ENCODE measurements around the gene EML1.

The EML1 gene, protein sequence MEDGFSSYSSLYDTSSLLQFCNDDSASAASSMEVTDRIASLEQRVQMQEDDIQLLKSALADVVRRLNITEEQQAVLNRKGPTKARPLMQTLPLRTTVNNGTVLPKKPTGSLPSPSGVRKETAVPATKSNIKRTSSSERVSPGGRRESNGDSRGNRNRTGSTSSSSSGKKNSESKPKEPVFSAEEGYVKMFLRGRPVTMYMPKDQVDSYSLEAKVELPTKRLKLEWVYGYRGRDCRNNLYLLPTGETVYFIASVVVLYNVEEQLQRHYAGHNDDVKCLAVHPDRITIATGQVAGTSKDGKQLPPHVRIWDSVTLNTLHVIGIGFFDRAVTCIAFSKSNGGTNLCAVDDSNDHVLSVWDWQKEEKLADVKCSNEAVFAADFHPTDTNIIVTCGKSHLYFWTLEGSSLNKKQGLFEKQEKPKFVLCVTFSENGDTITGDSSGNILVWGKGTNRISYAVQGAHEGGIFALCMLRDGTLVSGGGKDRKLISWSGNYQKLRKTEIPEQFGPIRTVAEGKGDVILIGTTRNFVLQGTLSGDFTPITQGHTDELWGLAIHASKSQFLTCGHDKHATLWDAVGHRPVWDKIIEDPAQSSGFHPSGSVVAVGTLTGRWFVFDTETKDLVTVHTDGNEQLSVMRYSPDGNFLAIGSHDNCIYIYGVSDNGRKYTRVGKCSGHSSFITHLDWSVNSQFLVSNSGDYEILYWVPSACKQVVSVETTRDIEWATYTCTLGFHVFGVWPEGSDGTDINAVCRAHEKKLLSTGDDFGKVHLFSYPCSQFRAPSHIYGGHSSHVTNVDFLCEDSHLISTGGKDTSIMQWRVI

DNA sequence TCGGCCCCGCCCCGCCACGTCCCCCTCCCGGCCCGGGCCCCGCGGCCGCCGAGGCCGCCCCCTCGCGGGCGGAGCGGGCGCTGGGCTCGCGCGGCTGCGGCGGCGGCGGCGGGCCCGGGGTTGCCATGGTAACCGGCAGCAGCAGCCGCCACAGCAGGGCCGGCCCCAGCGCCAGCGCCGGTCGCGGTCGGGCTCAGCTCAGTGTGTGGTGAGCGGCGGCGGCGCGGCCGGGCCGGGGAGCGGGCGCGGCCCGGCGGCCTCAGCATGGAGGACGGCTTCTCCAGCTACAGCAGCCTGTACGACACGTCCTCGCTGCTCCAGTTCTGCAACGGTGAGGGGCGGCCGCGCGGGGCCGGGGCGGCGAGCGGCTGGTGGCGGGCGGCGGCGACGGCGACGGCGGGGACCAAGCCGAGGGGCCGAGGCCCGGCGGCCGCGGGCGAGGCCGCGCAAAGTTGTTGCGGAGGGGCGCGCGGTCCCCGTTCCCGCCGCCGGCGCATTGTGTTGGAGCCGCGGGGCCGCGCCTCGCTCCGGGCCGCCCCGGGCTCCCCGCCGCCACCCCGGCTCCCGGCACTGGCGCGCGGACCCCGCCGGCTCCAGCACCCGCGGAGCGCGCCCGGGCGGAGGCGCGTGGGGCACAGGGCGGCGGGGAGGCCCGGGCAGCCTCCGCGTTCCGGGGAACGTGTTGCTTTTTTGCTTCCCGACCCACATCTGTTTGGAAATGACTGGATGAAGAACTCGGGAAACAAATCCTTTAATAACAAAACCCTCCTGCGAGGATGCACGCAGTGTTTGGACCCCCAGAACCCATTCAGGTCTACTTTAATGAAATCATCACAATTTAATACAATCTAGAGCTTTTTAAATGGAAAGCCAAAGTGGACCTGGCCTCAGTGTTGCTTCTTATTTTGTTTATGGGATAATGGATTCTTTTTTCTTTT is at the start of gene EML1:
EML1 (plus strand) TSS at position 201 of the 938 bp plus-strand sequence; CDS start at position 265, 64 bp downstream.
- peak; percentile 92 for DNase-seq (ENCODE audit: low spot score)

DNA sequence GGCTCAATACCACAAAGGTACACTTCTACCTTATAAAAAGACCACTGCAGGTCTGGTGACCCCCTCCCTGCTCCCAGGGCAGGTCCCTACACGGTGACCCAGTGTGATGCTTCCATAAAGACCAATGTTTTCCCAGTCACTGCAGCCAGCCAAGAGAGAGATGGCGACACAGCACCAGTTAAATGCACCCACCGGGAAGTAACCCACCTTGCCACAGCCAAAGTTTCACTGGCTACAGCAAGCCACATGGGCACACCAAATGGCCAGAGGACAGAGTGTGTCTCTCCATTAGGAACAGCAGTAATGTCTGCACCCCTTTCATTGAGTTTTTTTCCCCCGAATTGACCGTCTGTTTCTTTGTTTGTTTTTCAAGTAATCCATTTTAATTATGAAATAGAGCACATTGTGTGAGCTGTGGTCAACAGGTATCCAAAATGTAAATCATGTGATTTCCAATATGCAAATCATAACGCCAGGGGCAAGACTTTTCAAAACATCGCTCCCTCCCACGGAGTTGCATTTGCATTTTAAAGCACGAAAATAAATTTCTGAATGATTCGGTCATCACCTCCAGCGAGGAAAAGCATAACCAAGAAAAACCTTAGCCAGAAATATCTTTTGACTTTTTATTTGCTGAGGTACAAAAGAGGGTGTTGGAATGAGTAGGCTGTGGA is 48.9 kb upstream of the EML1 start:
- no peak for DNase-seq (ENCODE audit: low spot score)

DNA sequence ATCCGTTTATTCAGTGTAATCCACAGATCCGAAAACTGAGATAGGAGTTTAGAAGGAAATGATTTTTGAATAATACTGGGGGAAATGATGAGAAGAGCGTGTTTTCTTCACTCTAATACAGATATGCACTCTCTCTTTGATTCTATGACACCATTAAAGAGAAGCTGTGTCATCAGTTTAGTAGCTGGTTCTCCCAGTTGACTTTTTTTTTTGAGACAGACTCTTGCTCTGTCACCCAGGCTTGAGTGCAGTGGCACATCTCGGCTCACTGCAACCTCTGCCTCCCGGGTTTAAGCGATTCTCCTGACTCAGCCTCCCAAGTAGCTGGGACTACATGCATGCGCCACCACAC is 48.4 kb upstream of the EML1 start:
- DNase-seq (ENCODE audit: low spot score): no peak

DNA sequence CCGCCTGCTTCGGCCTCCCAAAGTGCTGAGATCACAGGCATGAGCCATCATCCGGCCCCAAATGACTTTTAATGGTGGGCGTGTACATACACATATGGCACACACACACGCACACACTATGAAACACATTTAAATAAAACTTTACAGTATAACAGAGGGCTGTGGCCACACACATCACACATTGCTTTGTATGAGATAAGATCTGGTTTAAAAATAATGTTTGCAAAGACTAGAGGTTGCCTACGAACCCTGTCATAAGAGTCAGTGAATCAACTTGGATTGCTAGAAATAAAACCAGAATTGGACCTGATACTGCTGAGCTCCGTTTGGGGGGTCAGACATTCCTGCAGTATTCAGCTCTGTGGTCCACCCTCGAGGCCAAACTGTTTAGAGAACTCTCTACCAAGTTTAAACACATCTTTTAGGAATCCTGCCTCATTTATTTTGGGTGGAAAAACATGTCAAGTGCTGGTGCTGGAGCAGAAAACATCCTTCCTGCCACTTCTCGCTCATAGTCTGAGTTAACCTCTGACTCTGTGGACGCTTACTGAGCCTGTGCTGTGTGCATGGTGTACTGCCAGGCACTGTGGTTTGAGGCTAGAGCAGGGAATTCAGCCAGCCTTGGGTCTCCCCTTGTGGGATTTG is 47.8 kb upstream of the EML1 start:
- DNase-seq (ENCODE audit: low spot score): no peak

DNA sequence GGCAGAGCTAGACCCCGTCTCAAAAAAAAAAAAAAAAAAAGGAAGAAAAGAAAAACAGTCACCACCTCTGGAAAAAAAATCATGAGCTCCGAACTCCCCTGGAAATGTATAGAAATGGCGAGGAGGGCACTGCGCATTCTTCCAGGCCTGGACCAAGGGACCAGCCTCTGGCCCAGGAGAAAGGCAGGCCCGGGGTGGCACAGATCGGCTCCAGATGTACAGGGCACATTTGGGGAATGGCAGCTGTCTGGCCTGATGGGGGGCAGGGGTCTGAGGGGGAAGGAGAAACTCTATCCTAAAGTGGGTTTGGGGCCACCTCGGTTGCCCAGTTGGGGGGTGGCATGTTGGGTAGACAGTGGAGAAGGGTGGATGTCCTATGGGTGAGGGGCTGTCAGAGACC is 46.0 kb upstream of the EML1 start:
- DNase-seq (ENCODE audit: low spot score): no peak

DNA sequence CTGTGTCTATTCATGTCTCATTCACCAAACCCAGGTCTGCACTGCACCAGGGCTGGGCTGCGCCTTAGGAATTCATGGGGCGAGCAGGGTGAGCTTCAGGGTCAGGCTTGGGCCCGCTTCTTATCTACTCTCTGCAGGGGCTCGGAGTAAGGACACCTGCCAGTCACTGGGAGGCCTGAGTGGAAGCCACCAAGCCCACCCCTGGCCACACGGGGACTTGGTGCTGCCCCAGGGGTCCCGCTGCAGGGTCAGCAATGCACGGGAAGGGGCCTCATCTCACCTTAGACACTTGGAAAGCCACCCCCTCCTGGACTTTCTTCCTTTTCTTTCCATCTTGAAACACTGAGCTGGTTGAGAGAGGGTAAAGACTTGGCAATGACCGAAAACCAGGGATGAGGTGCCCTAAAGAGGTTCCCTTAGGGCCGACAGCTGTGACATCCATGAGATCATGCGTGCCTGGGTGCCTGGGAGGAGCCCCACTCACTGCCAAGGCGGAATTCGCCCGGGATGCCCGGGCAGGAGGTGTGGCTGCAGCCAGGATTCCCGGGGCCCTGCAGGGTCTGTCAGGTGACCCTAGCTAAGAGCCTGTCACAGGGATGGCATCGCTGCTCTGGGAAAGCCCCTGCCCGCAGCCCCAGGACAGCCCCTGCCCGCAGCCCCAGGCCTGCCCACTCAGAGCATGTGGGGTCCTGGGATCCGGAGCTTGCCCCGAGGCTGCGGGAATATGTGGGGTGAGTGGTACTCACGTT is 45.5 kb upstream of the EML1 start:
- no peak for DNase-seq (ENCODE audit: low spot score)

DNA sequence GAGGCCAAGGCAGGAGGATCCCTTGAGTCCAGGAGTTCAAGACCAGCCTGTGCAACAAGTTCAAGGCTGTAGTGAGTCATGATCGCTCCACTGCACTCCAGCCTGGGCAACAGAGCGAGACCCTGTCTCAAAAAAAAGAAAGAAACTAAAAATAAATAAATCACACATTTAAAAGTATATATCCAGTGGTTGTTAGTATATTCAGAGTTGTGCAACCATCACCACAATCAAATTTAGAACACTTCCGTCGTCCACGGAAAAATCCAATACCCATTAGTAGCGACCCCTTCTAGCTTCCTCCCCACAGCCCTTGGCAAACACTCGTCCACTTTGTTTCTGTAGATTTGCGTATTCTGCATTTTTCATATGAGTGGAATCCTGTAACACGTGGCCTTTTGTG is 44.7 kb upstream of the EML1 start:
- DNase-seq (ENCODE audit: low spot score): no peak

DNA sequence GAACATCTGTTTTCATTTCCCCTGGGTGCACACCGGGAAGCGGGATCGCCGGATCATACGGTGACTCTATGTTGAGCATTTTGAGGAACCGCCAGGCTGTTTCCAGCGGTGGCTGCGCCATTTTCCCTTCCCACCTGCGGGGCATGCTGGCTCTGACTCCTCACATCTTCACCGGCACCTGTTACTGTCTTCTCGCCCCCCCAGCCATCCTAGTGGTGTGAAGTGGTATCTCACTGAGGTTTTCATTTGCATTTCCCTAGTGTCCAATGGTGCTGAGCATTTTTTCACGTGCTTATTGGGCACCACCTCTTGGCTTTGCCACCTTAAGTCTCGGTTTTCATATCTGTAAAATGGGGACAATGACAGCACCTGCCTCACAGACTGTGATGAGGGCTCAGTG is 44.1 kb upstream of the EML1 start:
- DNase-seq (ENCODE audit: low spot score): no peak

DNA sequence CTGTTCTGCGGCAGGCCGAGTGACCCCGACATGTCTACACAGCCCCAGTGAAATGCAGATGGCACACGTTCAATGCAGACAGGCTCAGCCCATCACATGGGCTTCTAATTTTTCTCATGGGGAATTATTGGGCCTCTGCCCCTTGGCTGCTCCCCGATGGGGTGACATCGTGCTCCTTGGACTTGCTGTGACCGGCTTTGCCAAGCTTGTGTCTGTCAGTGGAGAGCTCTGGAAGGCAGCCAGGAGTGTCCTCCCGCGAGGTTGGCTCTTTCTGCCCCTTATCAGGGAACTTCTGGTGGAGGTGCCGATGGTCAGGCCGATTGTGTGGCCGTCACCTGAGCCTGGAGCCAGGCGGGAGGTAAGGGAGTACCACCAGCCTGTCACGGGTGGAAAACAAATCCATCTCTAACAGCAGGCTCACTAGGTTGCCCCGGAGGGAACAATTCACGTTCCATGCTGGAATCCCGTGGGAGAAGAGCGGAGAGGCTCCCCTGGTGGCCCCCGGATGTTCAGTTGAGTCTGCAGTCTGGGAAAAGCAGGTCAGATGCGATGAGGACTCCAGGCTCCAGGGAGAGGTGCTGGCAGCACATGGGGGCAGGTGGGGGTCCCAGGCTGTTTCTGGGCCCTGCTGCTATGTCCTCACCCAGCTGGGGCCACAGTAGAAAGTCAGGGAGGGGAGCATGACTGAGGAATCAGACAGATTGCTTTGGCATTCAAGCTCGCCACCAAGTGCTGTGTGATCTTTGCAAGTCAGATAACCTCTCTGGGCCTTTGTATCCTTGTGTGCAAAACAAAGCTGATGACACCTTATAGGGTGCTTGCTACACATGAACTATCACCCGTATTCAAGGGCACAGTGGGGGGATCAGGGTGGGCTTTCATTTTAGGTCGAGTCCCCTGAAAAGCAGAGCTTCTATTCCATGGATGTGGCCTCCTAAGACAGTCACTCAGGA is 43.2 kb upstream of the EML1 start:
- no peak for DNase-seq (ENCODE audit: low spot score)

DNA sequence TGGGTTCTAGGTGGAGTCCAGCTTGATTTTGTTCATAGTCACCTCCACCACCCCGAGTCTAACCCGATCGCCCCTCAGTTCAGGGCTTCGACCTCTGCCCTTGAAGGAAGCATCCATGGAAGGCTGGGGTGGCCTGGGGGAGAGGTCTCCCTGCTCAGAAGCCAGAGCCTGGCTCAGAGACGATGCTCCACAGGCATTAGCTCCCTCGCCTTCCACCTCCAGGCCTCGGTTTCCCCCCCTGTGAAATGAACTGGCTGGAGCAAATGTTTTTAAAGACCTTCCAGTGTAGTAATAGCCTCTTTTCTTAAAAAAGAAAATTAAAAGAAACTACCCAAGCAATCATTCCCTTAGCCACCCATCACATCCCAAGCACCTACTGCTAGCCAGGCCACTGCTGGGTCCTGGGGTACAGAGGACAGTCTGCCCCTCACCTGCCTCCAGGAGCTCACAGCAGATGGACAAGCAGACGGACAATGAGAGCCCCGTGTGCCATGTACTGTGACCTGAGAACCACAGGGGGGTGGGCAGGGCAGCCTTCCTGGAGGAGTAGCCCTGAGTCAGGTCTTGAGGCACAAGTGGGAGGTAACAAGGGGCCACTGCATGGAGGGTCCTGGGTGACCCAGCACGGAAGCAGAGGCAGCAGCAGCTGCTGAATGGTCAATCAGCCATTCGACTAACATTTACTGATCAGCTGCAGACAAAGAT is 42.3 kb upstream of the EML1 start:
- DNase-seq (ENCODE audit: low spot score): no peak

DNA sequence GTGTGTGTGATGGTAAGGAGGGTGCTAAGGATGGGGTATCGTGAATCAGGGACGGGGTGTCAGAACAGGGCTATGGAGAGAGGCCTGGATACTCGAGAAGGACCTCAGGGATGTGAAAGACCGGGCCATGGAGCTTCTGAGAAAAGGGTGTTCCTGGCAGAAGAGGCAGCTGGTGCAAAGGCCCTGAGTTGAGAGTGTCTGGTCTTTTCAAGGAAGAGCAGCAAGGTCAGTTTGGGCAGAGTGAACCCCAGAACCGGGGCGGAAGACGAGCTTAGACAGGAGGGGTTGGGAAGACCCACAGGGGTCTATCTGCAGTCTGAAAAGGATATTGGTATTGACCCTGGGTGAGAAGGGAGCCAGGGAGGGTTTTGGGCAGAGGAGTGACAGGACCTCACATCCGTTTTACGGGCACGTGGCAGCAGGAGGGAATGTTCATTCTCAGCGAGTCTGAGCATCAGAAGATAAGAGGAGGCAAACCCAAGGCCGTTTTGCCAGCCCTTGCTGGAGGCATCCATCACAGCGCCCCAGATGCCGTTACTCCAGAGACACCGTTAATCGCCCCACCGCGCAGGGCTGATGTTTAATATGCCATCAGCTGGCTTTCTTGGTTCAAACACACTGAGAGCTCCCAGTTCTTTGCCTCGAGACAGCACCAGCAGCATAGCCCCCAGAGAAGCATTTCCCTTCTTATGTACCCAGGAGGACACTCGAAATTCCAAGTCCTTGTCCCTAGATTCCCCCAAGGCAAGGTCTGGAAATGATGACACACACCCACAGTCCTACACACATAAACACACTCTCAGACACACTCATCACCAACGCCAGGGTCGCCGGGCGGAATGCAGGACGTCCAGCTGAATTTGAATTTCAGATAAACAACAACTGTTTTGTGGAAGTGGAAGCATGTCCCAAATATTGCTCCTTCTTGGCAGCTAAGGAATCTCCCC is 41.4 kb upstream of the EML1 start:
- no peak for DNase-seq (ENCODE audit: low spot score)

DNA sequence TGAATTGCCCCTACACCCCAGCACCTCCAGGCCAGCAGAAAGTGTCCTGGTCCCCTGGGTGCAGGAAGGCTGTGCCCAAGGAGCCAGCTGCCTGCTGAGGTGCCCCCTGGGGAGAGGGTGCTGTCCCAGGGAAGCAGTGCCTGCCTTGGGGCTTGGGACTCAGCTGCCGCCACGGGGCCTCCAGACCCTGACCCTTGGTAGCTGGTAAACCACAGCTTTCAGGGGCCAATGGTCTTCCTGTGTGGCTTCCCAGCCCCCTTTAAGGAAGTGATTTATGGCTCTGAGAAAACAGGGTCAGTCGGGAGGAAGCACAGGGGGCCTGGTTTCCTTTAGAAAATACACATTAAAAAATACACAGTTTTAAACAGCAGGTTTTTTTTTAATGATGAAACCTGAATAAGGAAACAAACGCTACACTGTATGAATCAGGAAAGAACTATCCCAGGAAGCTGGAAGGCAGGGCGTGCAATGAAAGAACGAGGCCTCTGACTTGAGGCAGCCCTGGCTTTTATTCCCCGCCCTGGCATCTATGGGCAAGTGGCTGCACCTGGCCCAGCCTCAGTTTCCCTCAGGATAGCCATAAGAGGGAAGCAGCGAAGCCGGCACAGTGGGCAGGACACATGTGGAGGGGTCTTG is 40.6 kb upstream of the EML1 start:
- DNase-seq (ENCODE audit: low spot score): no peak

DNA sequence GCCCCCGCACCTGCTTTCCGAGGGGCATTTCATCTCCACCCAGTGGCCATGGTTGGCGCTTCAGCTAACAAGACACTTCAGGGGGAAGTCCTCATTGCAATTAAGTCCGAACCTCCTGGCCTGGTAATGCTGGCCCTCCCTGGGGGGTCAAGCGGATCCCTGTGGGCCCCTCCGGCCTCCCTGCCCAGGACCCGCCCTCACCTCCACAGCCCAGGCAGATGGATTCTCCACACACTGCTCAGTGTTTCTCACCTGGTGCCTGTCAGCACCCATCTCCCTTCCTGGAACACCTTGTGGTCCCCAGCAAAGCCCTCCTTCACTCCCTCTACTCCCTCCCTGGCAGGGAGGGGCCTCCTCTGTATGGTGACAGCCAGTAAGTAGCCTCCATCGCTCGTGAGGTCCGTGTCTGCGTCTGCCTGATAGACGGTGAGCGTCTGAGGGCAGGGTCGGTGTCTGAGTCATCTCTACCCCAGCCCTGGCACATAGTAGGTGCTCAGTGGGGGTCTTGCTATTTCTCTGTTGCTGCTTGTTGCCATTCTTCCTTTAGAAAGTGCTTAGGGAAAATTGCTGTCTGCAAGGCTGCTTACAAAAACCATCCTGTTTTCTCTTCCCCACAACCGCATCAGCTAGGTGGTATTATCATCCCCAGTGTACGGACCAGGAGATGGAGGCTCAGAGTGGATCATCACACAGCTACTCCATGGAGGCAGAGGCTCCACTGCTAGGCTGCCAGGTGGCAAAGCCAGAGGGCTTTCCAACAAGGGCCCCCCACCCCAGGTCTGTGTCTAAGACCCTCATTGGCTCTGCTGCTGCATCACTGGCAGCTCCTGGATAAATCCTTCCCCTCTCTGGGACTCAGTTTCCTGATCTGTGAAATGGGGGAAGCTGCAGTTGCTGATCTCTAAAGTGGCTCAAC is 39.7 kb upstream of the EML1 start:
- DNase-seq (ENCODE audit: low spot score): no peak

DNA sequence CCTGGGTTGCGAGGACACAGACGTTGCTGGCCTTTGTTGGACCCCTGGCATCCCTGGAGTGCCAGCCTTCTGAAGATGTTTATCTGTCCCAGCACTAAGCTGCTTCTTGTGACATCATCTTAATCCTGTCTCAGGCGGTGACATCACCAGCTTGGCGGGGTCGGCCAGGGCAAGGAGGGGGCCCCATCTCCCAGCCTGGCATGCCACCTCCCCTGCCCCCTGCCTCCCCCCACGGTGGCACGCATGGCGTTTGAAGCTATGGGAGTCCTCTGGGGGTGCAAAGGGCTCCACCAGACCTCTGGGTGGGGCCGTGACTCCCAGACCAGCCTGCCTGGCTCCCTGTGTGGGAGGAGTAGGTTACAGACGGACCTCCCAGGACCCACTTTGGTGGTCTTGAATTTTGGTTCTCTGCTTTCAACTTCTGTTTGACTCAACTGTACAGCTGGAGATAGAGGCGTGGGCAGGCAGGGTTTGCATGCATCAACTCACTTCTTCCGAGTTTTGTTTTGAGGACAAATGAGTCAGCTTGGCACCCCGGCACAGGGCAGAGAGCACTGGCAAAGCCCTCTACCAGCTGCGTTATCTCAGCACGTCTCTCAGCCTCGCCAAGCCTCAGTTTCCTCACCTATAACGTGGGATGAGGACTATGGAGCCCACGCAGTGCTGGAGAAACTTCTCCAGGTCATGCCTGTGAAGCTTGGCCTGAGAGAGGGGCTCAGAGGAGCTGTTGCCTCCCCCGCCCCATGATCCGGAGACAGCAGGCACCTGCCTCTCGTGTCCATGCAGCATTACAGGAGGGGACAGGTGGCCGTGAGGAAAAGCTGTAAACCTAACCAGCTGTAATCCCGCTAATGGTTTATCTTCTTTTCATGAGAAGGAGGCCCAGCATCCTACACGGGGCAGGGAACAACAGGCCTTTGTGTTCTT is 38.8 kb upstream of the EML1 start:
- DNase-seq (ENCODE audit: low spot score): no peak

DNA sequence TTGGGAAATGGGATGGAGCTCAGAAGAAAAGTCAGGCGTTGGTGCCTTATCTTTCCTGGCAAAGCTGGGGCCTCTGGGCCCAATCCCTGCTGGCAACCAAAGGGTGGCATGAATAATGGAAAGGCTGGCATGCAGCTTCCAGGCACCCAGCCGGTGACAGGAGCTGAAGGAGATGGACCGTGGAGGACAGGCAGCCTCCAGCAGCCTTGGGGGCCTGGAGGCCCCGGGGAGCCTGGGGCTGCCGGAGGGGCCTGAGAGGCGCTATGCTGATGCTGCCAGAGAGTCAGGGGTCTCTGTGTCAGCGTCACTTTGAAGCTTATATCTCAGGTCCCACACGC is 38.2 kb upstream of the EML1 start:
- no peak for DNase-seq (ENCODE audit: low spot score)

Data from left forelimb (tissue), 1 donor.